Mesenteric fat pad (tissue), 1 donor: ENCODE measurements around the gene RFLNA. TPM values are rescaled to one million over a fixed set of nuclear protein-coding genes. Genes with fewer than 3 reads are reported as not detected.

Source experiments
- DNase-seq: peaks from one replicate; pipeline ENCODE4 v3.0.0-alpha.2; 2020; ENCODE audit warnings: low spot score
- long read RNA-seq: library from polyadenylated mRNA; unstranded; transcript quantifications from one replicate; pipeline ENCODE4 v2.0.0, GENCODE V29; 2020
- total RNA-seq: library from RNA; stranded (reverse); fragmentation: NEBNext Ultra II Directional; extraction: Animal tissue kit (Norgen Biotek cat#: 25700); gene quantifications from one replicate; pipeline ENCODE4 v1.2.1, GENCODE V29; 2021
- donor health status: DM: yes; HTN: yes; CAD: no.

The RFLNA gene, protein sequence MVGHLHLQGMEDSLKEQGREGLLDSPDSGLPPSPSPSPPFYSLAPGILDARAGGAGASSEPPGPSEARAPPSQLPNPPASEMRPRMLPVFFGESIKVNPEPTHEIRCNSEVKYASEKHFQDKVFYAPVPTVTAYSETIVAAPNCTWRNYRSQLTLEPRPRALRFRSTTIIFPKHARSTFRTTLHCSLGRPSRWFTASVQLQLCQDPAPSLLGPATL
- not detected for total RNA-seq
- long read RNA-seq, partial matches to known transcripts: 0 of 1 reads
- long read RNA-seq, other reads (novel, unspliced or antisense): 1 of 1 reads

DNA sequence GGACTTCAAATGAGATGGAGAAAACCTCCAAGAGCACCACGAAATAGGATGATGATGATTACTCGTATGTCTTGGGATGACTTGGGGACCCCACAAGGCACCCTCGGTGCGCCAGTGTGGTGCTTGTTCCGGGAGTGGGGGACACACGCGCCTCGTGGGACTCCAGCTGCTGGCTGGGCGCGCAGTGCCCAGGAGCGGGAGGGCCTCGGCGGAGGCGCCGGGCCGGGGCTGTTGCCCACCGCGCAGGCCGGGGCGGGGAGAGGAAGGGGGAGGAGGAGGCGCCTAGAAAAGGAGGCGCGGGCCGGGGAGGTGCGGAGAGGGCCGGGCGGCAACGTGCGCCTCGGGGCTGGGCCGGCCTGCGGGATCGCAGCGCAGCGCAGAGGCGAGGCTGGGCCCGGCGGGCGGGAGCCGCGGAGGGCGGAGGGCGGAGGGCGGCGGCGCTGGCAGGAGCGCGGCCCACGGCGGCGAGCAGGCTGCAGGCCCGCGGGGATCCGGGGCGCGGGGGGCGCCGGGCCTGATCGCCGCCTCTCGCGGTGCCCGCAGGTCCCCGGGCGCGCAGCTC lies at the start of gene RFLNA:
TSS of gene RFLNA (plus strand) at position 314 of the 562 bp plus-strand sequence. CDS start 337 bp downstream, outside the sequence.
- no peak for DNase-seq

DNA sequence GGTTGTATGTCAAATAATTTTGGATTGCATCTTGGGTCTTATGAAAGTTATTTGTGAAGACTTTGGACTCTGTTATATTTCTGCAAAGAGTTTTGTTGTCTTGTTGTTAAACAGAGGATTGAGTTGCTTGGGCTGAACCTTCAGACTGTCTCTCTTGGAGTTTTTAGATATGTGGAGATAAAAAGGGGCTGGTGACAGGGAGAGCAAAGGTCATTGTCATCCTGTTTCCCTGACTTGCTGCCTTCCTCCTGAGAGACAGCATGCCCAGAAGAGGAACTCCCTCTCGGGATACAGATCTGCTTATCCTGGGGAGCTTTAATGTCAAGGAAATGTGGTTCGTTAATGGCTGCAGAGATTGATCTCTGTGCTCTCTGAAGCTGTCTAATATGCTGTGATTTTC lies 47.6 kb upstream of the RFLNA start:
- DNase-seq: no peak

DNA sequence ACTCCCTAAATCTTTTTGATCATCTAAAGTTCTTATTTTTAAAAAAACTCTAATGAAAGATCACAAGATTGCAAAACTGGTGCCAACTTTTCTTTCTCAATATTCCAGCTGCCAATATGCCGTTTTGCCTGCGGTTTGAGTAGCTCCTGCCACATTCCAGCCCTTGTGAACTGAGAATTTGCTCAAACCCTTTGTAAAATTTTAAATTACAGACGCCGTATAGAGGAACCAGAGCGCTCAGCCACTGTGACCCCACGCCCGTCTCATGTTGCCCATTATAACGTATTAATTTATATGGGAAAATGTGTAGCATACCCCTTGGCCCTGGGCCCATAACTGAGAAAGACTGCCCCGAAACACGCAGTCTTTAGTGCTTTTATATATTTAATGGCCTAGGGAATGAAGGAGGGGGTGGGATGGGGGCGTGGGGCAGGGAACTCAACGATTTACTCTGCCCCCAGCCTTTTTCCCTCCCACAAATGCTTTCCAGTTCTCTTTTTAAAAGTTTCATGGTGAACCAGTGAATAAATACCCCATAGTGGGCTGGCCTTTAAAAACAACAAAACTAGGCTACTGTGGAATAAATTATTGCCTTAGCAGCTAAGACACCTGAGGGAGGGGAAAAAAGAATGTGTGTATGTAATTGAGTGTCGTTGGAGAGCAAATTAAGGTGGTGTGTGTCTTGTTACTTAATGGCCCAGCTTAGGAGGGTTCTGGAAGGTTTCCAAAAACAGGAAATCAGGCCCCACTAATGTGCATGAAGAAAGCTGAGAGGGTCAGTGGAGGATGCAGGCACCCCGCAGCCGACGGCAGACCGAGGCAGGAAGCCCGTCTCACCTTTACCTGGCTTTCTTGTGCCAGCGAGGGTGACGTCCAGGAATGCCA lies 45.7 kb upstream of the RFLNA start:
- peak; percentile 47 for DNase-seq

DNA sequence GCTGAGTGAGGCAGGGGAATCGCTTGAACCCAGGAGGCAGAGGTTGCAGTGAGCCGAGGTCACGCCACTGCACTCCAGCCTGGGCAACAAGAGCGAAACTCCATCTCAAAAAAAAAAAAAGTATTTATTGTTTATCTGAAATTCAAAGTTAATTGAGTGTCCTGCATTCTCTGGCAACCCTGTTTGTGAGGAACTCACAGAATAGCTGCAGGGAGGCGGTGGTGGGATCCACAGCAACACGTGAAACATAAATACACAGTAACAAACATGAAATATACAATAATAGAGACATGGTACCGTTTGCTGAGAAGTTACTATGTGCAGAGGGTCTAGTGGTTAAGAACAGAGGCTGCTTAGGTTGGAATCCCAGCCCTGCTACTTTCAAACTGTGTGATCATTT lies 43.7 kb upstream of the RFLNA start:
- no peak for DNase-seq

DNA sequence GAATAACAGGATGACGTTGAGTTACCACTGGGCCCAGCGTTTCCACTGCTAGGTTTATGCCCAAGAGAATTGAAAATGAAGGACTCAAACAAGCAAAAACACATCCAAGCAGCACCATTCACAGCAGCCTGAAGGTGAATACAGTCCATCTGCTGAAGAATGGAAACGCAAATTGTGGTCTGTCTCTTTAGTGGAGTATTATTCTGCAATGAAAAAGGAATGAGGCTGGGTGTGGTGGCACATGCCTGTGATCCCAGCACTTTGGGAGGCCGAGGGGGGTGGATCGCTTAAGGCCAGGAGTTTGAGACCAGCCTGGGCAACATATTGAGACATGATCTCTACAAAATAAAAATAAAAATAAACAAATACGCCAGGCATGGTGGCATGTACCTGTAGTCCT lies 41.9 kb upstream of the RFLNA start:
- DNase-seq: no peak

DNA sequence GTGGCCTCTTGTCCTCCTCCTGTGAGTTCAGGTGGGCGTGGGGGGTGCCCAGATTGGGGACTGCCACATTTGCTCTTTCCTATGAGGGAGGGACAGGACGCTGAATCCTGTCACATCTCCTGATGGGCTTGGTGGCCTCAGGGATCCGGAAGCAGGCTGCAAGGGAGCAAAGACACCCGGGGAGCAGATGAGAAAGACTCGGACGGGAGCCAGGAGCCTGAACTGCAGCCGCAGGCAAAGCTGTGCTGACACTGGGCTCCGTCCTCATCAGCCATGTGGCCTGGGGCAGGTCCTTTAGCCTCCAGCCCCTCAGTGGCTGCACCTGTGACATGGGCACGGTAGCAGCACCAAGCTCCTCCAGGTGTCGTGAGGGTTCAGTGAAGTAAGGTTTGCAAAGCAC lies 40.8 kb upstream of the RFLNA start:
- DNase-seq: peak; percentile 85

DNA sequence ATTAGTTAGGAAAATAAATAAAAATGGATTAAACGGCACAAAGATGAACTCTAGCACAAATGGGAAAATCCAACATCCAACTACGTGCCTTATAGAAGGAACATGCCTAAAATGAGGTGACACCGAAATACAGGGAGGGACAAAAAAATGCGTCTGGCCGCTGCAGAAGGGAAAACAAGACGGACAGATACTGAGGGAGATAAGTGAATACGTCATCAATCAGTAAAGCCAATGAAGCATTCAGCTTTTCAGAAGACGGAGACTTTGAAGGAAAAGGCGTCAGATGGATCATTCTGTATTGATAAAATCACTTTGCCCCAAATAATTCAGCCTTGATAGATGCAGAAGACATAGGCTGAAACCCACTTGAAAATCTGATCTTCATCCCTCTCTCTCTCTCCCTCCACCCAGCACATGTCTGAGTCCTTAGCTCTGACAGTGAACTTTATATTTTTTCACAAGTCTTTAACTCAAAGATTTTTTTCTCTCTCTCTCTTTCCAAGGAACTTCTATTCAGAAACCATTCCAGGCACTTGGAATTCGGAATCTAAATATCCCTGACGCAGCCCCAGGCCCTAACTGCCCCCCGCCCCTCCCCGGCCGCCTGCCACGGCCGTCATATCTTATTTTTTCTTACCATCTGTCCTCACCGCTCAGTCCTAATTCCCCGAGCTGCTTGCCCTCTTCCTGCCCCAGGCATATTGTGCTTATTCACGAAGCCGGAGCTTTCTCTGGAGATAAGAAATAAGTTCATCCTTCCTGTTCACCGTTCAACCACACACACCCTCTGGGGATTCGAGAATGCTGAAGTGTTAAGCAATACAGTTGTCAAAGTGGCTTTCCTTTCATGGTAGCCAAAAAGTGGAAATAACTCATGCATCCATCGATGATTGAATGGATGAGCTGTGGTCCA lies 35.5 kb upstream of the RFLNA start:
- no peak for DNase-seq

DNA sequence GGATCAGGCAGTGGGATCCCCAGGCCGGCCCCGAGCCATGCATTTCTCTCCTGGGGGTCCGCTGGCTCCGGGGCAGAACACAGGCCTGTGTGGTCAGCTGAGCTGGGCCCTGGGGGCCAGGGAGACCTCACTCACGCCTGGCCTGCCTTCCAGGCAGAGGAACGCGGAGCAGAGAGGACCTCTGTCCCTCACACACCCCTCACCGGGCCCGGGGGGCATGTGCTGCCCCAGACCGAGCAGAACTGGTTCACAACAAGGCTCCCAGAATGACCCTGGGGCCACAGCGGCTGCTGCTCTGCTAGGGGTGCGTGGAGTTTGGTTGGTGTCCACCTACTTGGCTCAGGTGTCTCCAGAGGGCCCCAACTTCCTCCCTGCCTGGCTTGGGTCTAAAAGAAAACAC lies 33.0 kb upstream of the RFLNA start:
- no peak for DNase-seq

DNA sequence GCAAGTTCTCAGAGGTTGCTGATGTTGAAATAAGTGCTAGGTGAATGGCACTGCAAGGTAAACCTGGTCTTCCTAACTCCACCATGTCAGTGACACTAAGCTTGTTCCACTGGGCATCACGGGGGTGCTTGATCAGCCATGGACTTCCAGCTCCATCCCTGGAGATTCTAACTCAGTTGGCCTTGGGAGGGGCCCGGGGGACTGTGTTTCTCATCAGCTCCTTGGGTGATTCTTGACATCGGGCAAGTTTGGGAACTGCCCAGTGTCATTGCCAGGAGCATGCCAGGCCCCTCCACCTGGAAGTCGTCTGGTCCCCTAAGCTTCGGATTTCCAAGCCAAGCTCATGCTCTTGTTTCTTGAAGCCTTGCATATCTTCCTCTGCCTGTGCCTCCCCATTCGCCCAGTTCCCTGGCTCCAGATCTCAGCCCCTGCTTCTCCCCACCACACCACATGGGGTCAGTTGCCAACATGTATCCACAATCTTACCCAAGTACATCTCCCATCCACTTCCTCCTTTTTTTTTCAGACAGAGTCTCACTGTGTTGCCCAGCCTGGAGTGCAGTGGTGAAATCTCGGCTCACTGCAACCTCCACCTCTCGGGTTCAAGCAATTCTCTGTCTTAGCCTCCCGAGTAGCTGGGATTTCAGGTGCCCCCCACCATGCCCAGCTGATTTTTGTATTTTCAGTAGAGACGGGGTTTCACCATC lies 30.7 kb upstream of the RFLNA start:
- no peak for DNase-seq

DNA sequence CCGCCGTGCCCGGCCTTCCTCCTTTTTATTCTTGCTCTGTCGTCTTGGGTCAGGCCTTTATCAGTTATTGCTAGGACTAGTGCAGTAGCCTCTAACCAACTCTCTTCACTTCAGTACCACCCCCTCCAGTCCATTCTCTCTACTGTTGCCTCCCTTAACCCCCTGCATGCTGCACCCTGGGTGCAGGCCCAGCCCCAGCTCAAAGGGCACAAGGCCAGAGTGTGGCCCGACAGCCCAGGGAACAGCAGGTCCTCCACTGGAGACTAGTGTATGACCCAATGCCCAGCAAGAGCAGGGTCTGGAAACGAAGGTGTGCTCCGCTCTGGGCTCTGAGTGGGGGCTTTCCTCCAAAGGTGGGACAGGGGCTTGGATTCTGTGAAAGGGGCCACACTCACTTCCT lies 30.0 kb upstream of the RFLNA start:
- DNase-seq: no peak

DNA sequence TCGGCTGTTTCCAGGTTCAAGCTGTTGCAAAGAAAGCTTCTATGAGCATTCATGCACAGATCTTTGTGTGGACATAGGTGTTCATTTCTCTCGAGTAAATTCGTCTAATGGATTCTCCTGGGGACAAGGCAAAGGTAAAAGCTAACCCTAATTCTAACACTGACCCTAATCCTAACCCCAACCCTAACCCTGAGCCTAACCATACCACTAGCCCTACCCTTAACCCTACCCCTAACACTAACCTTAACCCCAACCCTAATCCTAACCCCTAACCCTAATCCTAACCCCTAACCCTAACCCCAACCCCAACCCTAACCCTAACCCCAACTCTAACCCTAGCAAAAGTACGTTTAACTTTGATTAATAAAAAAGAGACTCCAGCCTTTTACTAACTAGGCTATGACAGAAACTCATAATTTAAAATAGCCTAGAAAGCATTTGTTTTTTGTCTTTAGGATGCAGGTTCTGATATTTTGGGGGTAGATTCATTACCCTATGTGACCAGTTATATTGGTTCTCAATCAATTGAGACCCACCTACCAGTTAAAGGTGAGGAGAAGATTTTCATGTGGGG lies 27.6 kb upstream of the RFLNA start:
- no peak for DNase-seq

DNA sequence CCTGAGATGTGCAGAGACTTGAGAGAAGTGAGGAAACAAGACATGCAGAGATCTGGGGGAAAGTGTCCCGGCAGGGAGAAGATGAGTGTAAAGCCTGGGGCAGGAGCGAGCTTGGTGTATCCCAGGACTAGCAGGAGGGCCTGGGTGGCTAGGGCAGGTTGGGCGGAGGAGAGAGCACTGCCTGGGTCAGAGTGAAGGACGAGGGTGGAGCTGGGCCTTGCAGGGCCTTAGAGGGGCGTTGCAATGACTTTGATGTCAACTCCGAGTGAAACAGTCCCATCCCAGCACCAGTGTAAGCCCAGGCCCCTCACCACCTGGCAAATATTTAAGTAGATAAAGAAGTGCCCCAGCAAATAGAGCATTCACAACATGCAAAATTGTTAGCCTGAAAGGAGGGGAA lies 24.2 kb upstream of the RFLNA start:
- no peak for DNase-seq

DNA sequence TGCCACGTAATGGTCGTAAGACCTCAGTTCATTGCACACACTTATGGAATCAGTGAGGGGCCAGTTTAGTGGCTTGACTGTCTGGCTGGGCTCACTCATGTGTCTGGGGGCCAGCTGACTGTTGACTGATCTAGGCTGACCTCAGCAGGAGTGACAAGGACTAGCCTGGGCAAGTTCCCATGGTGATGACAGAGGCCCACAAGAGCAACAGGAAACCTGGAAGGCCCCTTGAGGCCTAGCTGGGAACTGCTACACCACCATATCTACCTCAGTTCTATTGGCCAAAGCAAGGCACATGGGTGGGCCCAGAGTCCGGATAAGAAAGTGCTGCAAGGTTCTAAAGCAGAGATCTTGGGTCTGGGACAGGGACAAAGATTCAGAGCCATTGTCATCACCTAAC lies 21.3 kb upstream of the RFLNA start:
- DNase-seq: no peak

DNA sequence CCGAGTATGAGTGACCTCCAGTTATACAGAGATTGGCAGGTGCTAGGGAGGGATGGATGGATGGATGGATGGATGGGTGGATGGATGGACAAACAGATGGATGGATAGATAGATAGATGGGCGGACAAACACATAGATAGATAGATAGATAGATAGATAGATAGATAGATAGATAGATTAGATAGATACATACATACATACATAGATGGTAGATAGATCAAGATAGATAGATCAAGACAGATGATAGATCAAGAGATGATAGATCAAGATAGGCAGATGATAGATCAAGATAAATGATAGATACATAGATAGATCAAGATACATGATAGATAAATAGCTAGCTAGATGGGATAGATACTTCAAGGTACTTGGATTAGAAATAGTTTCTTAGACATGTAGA lies 18.6 kb upstream of the RFLNA start:
- no peak for DNase-seq

DNA sequence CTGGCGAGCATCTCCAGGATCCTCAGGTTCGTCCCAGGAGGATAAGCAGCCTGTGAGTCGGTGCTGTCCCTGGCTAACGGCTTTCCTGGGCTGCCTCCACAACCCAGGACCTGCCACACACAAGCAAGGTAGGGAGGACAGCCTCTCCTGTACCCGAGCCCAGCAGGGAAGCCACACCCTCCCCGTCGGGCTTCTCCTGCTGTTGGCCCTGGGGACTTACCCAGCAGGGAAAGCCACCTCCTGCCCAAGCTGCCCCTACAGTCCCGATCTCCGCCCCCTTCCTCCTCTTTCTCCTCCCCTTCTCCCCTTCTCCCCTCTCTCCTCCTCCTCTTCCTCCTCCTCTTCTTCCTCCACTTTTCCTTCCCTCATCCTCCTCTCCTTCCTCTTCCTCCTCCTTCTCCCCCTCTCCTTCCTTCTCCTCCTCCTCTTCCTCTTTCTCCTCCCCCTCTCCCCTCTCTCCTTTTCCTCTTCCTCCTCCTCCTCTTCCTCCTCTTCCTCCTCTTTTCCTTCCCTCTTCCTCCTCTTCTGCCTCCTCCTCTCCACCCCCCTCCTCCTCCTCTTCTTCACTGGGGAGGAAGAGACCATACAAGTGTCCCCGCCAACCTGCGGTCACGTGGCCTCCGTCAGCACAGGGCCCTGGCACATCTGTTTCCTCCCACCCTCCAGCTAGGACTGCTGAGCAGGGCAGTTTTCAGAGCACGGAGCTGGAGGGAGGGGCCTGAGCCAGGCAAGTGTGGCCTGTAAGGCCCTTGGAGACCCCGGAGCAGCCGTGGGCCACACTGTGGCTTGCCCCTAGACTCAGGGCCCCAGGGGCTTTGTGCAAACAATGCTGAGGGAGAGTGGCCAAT lies 17.3 kb upstream of the RFLNA start:
- DNase-seq: no peak

DNA sequence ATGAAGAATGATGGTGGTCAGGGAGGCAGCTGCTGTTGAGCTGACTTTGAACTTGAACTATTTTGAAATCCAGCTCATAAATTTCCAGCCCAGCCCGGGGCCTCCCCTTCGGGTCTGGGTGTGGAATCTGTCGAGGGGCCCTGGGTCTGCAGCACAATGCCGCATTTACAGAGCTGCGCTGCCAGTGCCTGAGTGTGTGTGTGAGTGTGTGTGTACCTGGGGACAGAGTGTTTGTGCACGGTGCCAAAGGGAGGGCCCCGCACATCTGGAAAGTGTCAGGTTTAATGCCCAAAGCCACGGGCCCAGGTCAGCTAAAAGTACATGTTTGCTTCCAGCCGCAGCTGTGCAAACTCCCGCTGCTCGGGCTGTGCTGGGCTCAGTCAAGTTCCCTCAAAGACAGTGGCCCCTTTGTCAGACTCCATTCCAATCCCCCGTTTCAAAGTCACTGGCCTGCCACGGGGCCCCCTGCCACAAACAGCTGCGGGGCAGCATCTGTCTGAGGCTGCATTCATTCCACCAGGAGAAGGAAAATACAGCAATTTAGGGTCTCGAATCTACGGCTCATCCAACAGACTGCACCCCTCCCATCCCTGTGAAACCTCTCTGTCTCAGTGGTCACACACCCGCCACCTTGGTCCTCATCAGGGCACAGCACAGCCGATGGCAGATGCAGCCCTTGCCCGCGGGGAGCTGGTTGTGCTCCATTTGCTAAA lies 16.3 kb upstream of the RFLNA start:
- no peak for DNase-seq

DNA sequence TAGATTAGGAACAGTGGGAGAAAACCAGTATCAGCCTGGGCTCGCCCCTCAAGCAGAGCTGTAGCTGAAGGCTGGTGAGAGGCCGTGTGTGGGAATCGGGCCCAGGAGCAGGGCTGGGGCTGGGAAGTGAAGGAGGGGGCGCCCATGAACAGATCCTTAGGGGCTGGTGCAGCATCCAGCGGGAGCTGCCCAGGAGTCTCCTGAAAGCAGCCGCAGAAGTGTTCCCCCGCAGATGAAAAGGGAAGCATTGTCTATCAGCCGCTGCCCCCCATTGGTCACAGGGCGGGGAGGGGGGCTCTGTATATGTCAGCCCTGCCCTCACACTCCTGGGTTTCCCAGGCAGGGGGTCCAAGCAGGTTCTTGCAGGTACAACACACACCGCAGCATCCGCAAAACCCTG lies 15.6 kb upstream of the RFLNA start:
- no peak for DNase-seq

DNA sequence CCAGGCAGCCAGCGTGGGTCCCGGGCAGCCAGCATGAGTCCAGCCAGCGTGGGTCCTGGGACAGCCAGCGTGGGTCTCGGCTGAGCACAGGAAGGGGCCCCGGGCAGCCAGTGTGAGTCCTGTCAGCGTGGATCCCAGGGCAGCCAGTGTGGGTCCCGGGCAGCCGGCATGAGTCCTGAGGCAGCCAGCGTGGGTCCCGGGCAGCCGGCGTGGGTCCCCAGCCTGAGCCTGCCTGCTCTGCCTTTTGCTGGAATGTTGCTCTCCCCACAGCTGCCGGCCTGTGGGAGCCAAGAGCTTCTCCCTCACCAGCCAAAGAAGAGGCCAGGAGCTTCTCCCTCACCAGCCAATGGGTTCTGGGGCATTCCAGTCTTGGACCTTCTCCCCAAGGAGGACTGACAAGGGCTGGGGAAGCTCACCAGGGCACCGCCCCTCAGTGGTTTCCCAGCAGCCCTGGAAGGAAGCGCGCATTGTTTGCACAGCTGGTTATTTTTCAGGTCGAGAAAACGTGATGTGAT lies 15.0 kb upstream of the RFLNA start:
- no peak for DNase-seq
